Loucy (cell line): ENCODE results near the gene B4GALNT4.

Experiments used
- H2AFZ ChIP-seq: fragments of 200-600 bp; sonication (generic); 2 replicates; pipeline ENCODE4 v1.6.0; 2016; ENCODE audit warnings: antibody characterized with exemption, mild to moderate bottlenecking, low read length, moderate library complexity
- H3F3A ChIP-seq: fragments of 200-600 bp; 2 replicates; pipeline ENCODE4 v1.6.0; 2016; ENCODE audit warnings: antibody characterized with exemption, low read depth, mild to moderate bottlenecking
- H3K27me3 ChIP-seq: fragments of 200-600 bp; sonication (generic); 2 replicates; pipeline ENCODE4 v1.6.1; 2014; ENCODE audit warnings: low read length, mild to moderate bottlenecking; ENCODE audit not compliant: insufficient read depth, poor library complexity, severe bottlenecking
- H3K36me3 ChIP-seq: fragments of 200-600 bp; sonication (generic); 2 replicates; pipeline ENCODE4 v1.6.1; 2016; ENCODE audit warnings: low read length; ENCODE audit not compliant: insufficient read depth
- H3K4me1 ChIP-seq: fragments of 200-600 bp; sonication (generic); 2 replicates; pipeline ENCODE4 v1.5.1; 2014; ENCODE audit warnings: low read length, mild to moderate bottlenecking; ENCODE audit not compliant: insufficient read depth, poor library complexity, severe bottlenecking
- H3K4me2 ChIP-seq: fragments of 200-600 bp; sonication (generic); 2 replicates; pipeline ENCODE4 v1.6.0; 2014; ENCODE audit warnings: antibody characterized with exemption, low read length, low read depth, mild to moderate bottlenecking; ENCODE audit not compliant: poor library complexity, severe bottlenecking
- H3K4me3 ChIP-seq: fragments of 200-600 bp; sonication (generic); 2 replicates; pipeline ENCODE4 v1.5.1; 2014; ENCODE audit warnings: low read length, mild to moderate bottlenecking, mixed read lengths; ENCODE audit not compliant: poor library complexity, severe bottlenecking
- H3K79me2 ChIP-seq: fragments of 200-600 bp; sonication (generic); 2 replicates; pipeline ENCODE4 v1.6.1; 2014; ENCODE audit warnings: low read length; ENCODE audit not compliant: insufficient read depth
- H3K9ac ChIP-seq: fragments of 200-600 bp; sonication (generic); 2 replicates; pipeline ENCODE4 v1.6.0; 2014; ENCODE audit warnings: mild to moderate bottlenecking, low read depth, low read length, moderate library complexity; ENCODE audit not compliant: poor library complexity, severe bottlenecking
- H3K9me2 ChIP-seq: fragments of 200-600 bp; sonication (generic); replicated peaks from 2 replicates; pipeline ENCODE4 v1.6.1; 2016; ENCODE audit warnings: low read depth, low read length, mixed read lengths
- H3K9me3 ChIP-seq: fragments of 200-600 bp; sonication (generic); 2 replicates; pipeline ENCODE4 v1.6.1; 2014; ENCODE audit warnings: mild to moderate bottlenecking, antibody characterized with exemption, low read length, low read depth; ENCODE audit not compliant: insufficient read depth
- H4K20me1 ChIP-seq: fragments of 200-600 bp; sonication (generic); 2 replicates; pipeline ENCODE4 v1.6.0; 2014; ENCODE audit warnings: antibody characterized with exemption, low read length, mild to moderate bottlenecking; ENCODE audit not compliant: insufficient read depth, poor library complexity, severe bottlenecking
- EZH2phosphoT487 ChIP-seq: fragments of 200-600 bp; IDR thresholded peaks from 2 replicates; pipeline ENCODE4 v1.6.1; 2018; ENCODE audit warnings: antibody characterized with exemption, mild to moderate bottlenecking, moderate library complexity, borderline replicate concordance
- TF ChIP-seq, protein P1 (sequence below): fragments of 200-600 bp; sonication (generic); conservative IDR thresholded peaks from 2 replicates; pipeline ENCODE4 v1.5.1; 2014; ENCODE audit warnings: mild to moderate bottlenecking, antibody characterized with exemption, low read length

B4GALNT4 gene

GRCh38 chr11:363948-364761, 5.1 kb upstream of the B4GALNT4 start:
- no peaks in the 10 kb centered on the region for H3K9me2 ChIP-seq
- peak overlapping the region; percentile 65 for H3K9ac ChIP-seq
- no peaks in the 10 kb centered on the region for H4K20me1 ChIP-seq
- no peaks in the 10 kb centered on the region for H3K79me2 ChIP-seq
- H3K9me3 ChIP-seq: no peaks in the 10 kb centered on the region; the same call in 1 of the 2 replicates
- H3K36me3 ChIP-seq: no peaks in the 10 kb centered on the region
- no peaks in the 10 kb centered on the region for H3F3A ChIP-seq
- H3K4me3 ChIP-seq: no peak overlapping the region
- TF ChIP-seq EZH2phosphoT487: no peak
- TF ChIP-seq, protein P1, sequence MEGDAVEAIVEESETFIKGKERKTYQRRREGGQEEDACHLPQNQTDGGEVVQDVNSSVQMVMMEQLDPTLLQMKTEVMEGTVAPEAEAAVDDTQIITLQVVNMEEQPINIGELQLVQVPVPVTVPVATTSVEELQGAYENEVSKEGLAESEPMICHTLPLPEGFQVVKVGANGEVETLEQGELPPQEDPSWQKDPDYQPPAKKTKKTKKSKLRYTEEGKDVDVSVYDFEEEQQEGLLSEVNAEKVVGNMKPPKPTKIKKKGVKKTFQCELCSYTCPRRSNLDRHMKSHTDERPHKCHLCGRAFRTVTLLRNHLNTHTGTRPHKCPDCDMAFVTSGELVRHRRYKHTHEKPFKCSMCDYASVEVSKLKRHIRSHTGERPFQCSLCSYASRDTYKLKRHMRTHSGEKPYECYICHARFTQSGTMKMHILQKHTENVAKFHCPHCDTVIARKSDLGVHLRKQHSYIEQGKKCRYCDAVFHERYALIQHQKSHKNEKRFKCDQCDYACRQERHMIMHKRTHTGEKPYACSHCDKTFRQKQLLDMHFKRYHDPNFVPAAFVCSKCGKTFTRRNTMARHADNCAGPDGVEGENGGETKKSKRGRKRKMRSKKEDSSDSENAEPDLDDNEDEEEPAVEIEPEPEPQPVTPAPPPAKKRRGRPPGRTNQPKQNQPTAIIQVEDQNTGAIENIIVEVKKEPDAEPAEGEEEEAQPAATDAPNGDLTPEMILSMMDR: peak; percentile 66
- H3K4me1 ChIP-seq: peaks cover 10% of the 10 kb centered on the region
- no peaks in the 10 kb centered on the region for H3K27me3 ChIP-seq
- peak overlapping the region; percentile 91 for H2AFZ ChIP-seq
- H3K4me2 ChIP-seq: peak overlapping the region; percentile 57

DNA sequence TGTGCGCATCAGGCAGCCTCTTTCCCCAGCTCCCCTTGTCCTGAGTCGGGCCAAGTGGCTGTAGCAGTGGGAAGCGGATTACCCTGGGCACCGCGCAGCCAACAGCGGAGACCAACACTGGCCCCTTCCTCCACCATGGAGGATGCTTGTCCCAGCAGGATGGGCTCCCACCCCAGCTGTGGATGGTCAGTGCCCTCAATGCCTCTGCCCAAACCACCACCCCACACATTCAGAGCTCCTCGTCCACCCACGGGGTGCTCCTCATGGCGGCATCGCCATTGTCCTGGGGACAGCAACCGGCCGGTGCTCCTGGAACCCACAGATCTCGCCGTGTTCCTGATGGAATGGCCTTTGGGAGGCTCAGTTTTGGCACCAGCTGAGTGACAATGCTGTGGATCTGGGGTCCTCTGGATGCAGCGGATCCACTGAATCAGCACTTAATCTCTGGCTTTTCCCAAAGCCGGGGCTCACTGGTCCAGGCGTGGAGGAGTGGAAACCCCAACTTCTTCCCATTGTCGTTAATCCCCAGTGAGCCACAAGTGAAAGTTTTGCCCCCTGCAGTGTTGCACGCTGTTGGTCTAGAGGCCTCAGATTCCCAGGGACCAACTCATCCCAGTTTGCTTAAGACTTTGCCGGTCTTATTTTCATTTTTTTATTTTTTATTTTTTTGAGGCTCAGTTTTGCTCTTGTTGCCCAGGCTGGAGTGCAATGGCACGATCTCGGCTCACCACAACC, 4.1 kb upstream of the B4GALNT4 start:
- no peak overlapping the region for H3K4me2 ChIP-seq
- no peak overlapping the region for H3K4me3 ChIP-seq

GRCh38 chr11:365831-366230, 3.5 kb upstream of the B4GALNT4 start:
- Histone ChIP-seq H3K27me3 (no peaks in the 10 kb centered on the region), H3K9me2 (no peaks in the 10 kb centered on the region), H3F3A (no peaks in the 10 kb centered on the region), H3K36me3 (no peaks in the 10 kb centered on the region), H3K4me3 (no peak overlapping the region), H3K4me2 (no peak overlapping the region), H3K9ac (no peak overlapping the region), H2AFZ (no peak overlapping the region), H4K20me1 (no peaks in the 10 kb centered on the region), H3K4me1 (peaks cover 5% of the 10 kb centered on the region), H3K79me2 (no peaks in the 10 kb centered on the region), H3K9me3 (no peaks in the 10 kb centered on the region; the same call in 1 of the 2 replicates)
- no peak for TF ChIP-seq EZH2phosphoT487
- TF ChIP-seq, protein P1: no peak

More for the DNA sequence above, 4.1 kb upstream of the B4GALNT4 start:
- Histone ChIP-seq H2AFZ (no peak overlapping the region), H3K79me2 (no peaks in the 10 kb centered on the region), H3K9me2 (no peaks in the 10 kb centered on the region), H4K20me1 (no peaks in the 10 kb centered on the region), H3K4me1 (peaks cover 5% of the 10 kb centered on the region), H3K27me3 (no peaks in the 10 kb centered on the region), H3F3A (no peaks in the 10 kb centered on the region), H3K36me3 (no peaks in the 10 kb centered on the region), H3K9ac (no peak overlapping the region), H3K9me3 (no peaks in the 10 kb centered on the region; the same call in 1 of the 2 replicates)
- TF ChIP-seq EZH2phosphoT487: no peak
- TF ChIP-seq, protein P1: no peak
